Activated CD4-positive, alpha-beta T cell treated with anti-CD3 and anti-CD28 coated beads, Interleukin-2, amount 10 ng/mL, durations not matched to agents 24 days and 14 days (primary cell): ENCODE results near the gene UBR4. TPM values are rescaled to one million over a fixed set of nuclear protein-coding genes. Genes with fewer than 3 reads are reported as not detected.

Experiments
- DNase-seq: peaks from one replicate; pipeline ENCODE4 v3.0.0; 2022
- H3K27ac Mint-ChIP-seq: one replicate; pipeline ENCODE4 v1.8.0; 2022; ENCODE audit warnings: mild to moderate bottlenecking, mixed read lengths
- H3K27me3 Mint-ChIP-seq: one replicate; pipeline ENCODE4 v1.8.0; 2022; ENCODE audit warnings: mixed read lengths
- H3K36me3 Mint-ChIP-seq: one replicate; pipeline ENCODE4 v1.8.0; 2022; ENCODE audit warnings: low read depth, mild to moderate bottlenecking, mixed read lengths
- H3K4me1 Mint-ChIP-seq: one replicate; pipeline ENCODE4 v1.8.0; 2021; ENCODE audit warnings: mixed read lengths
- H3K4me3 Mint-ChIP-seq: one replicate; pipeline ENCODE4 v1.8.0; 2022; ENCODE audit warnings: mild to moderate bottlenecking, moderate library complexity, mixed read lengths
- H3K9me3 Mint-ChIP-seq: one replicate; pipeline ENCODE4 v1.8.0; 2021; ENCODE audit warnings: mixed read lengths
- intact Hi-C: fragments of 100-400 bp; cut with micrococcal nuclease; formaldehyde crosslinking; loops from one replicate; pipeline ENCODE4 v1.15.1; 2023
- total RNA-seq: library from RNA; stranded (reverse); gene quantifications from 2 replicates; pipeline ENCODE4 v1.2.3, GENCODE V29; 2022

The UBR4 gene
- total RNA-seq, 1 donor from 2014 or later = 162 TPM

DNA sequence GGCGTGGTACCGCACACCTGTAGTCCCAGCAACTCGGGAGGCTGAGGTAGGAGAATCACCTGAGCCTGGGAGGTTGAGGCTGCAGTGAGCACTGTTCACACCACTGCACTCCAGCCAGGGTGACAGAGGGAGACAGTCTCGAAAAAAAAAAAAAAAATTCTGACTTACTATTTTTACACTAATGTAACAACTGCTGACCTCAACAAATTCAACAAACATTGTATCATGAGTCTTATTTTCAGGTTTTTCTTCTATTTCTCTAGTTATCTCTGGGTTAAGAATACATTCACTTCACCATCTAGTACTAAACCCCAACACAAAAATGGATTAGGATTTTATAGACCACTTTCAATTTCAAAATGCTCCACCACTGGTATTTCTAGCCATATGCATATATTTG is 72.9 kb downstream of the UBR4 start:
- Mint-ChIP-seq H3K9me3 (peaks cover 8% of the 10 kb centered on the region), H3K27ac (no peak overlapping the region), H3K27me3 (no peaks in the 10 kb centered on the region), H3K4me3 (no peak overlapping the region), H3K4me1 (no peaks in the 10 kb centered on the region), H3K36me3 (peaks cover 86% of the 10 kb centered on the region)
- no peak for DNase-seq
- intact Hi-C loops = no loop called here

DNA sequence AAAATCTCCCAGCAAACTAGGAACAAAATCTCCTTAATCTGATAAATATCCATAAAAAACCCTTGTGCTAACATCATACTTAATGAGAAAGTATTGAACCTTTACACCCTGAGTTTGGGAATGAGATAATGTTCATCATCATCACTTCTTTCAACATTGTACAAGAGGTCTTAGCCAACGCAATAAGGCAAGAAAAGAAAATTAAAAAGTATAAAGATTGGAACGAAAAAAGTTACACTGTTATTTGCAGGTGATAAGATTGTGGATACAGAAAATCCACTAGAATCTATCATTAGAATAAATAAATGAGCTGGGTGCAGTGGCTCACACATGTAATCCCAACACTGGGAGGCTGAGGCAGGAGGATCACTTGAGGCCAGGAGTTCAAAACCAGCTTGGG is 76.7 kb downstream of the UBR4 start:
- peaks cover 8% of the 10 kb centered on the region for H3K9me3 Mint-ChIP-seq
- DNase-seq = no peak
- peaks cover 87% of the 10 kb centered on the region for H3K36me3 Mint-ChIP-seq
- H3K27ac Mint-ChIP-seq = no peak overlapping the region
- no peaks in the 10 kb centered on the region for H3K27me3 Mint-ChIP-seq
- H3K4me1 Mint-ChIP-seq = peaks cover 3% of the 10 kb centered on the region
- no peak overlapping the region for H3K4me3 Mint-ChIP-seq
- intact Hi-C loops = no loop called here

DNA sequence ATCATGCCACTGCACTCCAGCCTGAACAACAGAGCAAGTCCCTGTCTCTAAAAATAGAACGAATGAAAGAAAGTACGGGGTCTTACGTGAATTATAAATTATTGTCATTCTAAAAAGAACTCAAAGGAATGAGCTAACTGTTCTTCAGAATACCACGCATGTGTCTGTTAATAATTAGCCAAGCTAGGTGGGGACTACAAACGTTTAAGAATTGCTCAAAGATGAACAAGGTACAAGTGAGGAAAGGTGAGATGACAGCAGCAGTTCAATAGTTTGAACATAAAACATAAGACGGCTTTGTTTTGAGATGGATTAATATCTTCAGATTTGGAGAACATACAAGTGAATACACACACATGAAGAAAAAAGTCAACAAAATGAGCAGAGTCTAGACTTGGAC is 79.6 kb downstream of the UBR4 start:
- DNase-seq = no peak
- H3K36me3 Mint-ChIP-seq = peaks cover 83% of the 10 kb centered on the region
- H3K27me3 Mint-ChIP-seq = no peaks in the 10 kb centered on the region
- H3K9me3 Mint-ChIP-seq = peaks cover 8% of the 10 kb centered on the region
- peaks cover 15% of the 10 kb centered on the region for H3K4me1 Mint-ChIP-seq
- H3K27ac Mint-ChIP-seq = no peak overlapping the region
- H3K4me3 Mint-ChIP-seq = no peak overlapping the region
- intact Hi-C loops = no loop called here

DNA sequence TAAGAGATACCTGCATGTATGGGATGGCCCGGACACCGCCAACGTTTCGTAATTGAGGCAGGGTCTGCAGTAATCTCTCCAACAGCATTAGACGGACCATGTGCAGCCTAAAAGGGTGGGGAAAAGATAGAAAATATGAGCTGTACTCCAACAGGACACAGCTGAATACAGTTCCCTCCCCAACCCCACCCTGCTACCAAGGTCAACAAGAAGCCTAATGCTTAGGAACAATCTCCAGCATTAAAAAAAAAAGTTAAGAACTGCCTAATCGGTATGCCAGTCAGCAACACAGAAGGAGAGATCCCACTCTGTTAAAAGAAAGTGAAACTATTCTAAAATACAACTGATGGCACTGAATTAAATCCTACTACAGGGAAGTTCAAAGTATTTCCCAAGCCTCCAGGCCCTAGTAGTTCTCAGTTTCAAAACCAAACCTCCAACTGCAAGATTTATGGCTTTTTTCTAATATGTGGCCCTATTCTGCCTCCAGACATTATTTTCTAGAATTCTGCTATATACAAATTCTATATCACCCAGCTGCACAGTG is 81.0 kb downstream of the UBR4 start:
- Mint-ChIP-seq H3K9me3 (peaks cover 3% of the 10 kb centered on the region), H3K4me3 (no peak overlapping the region), H3K36me3 (peaks cover 83% of the 10 kb centered on the region), H3K27me3 (no peaks in the 10 kb centered on the region), H3K4me1 (peaks cover 28% of the 10 kb centered on the region), H3K27ac (no peak overlapping the region)
- intact Hi-C loops = no loop called here
- DNase-seq = no peak

DNA sequence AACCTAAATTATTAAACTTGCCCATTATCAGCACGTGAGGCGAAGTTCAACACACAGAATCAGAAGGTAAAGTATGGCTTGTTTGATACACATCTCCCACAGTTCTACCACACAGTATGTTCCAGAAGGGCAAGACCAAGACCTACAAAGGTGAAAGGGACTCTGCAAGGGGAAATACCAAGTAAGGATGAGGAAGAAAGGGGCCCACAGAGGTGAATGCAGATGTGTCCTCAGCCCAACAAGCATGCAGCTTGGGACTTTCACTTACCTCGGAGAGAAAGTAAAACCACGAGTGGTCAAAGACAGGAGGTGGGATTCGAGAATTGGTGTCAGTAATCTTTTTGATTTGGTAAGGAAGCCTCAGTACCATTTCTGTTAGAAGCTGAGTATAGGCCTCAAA is 85.8 kb downstream of the UBR4 start:
- Mint-ChIP-seq H3K36me3 (peaks cover 90% of the 10 kb centered on the region), H3K27ac (peak overlapping the region; percentile 84), H3K4me3 (peak overlapping the region; percentile 58), H3K27me3 (no peaks in the 10 kb centered on the region), H3K4me1 (peaks cover 35% of the 10 kb centered on the region), H3K9me3 (no peaks in the 10 kb centered on the region)
- intact Hi-C loops = loop anchor here (5.0 kb wide), 1 partner anchor 33 kb away; no protein-coding TSS in a partner anchor
- peak; percentile 69 for DNase-seq

DNA sequence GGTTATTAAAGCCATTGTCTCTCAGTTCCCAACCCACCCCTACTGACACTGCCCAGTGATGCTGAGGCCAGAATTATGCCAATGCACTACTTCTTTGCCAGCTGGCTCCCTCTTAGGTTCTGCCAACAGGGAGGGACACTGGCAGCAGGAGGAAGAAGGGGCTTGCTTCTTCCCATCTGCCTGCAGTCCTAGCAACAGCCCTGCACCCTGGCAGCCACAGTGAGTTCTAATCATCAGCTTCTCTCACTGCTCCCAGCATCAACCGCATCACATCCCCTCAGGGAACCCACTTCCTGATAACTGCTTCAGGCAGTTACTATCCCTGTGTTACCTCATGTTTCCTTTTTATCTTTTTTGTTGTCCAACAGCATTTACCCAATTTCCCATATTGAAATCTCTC is 86.2 kb downstream of the UBR4 start:
- DNase-seq = peak; percentile 78
- Mint-ChIP-seq H3K4me1 (peaks cover 34% of the 10 kb centered on the region), H3K9me3 (no peaks in the 10 kb centered on the region), H3K27ac (peak overlapping the region; percentile 84), H3K4me3 (peak overlapping the region; percentile 58), H3K27me3 (no peaks in the 10 kb centered on the region), H3K36me3 (peaks cover 90% of the 10 kb centered on the region)
- intact Hi-C loops = loop anchor here (5.0 kb wide), 1 partner anchor 33 kb away; no protein-coding TSS in a partner anchor

DNA sequence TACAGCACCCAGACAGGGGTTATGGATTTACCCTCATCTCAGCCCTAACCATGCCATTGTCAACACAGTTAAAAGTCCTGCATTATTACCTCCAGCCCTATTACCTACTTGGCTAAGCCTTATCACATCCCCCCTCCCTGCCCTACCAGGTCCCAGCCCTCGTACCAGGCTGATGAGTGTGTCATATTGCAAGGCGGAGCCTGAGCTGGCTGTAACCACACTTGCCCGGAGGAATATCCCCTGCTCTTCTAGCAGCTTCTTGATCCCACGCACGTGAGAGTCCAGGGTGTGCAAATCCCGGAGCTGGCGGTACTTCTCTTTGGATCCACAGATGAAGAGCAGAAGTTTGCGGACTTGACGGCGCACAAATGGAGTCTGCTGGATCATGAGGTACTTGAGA is 87.4 kb downstream of the UBR4 start:
- H3K27me3 Mint-ChIP-seq = no peaks in the 10 kb centered on the region
- intact Hi-C loops = loop anchor here (5.0 kb wide), 1 partner anchor 35 kb away; no protein-coding TSS in a partner anchor
- no peaks in the 10 kb centered on the region for H3K9me3 Mint-ChIP-seq
- no peak overlapping the region for H3K4me3 Mint-ChIP-seq
- peaks cover 34% of the 10 kb centered on the region for H3K4me1 Mint-ChIP-seq
- H3K27ac Mint-ChIP-seq = no peak overlapping the region
- peaks cover 88% of the 10 kb centered on the region for H3K36me3 Mint-ChIP-seq
- DNase-seq = no peak

DNA sequence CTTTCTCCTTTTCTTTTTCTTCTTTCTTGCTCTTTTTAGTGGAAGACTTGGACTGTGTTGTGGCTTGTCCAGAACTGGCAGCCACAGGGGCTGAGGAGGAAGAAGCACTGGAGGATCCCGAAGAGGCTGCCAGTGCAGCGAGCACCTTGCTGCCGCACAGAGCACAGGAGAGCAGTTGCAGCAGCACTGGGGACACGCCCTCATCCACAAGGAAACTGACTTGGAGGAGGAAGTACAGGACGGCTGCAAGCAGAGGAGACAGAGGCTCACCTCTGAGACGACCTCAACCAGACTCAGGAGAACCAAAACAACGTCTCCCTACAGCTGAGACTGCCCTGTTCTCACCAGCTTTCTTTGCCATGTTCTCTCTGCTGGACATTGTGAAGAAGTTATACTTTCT is 88.9 kb downstream of the UBR4 start:
- Mint-ChIP-seq H3K4me1 (peaks cover 25% of the 10 kb centered on the region), H3K27ac (no peak overlapping the region), H3K4me3 (no peak overlapping the region), H3K36me3 (peaks cover 85% of the 10 kb centered on the region), H3K27me3 (no peaks in the 10 kb centered on the region), H3K9me3 (no peaks in the 10 kb centered on the region)
- intact Hi-C loops = loop anchor here (5.0 kb wide), 1 partner anchor 36 kb away; no protein-coding TSS in a partner anchor
- DNase-seq = no peak

DNA sequence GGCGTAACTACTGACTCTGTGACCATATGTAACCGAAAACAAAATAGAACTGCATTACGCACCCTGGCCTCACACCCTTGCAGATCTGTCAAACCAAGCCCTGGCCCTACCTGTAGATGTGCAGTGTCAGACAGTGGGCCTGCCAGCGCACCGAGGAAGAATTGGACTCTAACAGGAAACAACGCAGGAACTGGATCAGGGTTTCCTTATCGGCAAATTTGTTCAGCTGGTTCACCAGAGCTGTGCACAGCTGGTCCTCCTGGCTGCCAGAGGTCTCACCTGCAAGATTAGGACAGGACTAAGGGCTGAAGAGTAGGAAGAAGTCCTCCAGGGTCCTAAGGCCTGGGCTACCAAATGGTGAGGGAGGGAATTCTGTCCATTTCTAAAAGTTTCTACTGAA is 90.0 kb downstream of the UBR4 start:
- Mint-ChIP-seq H3K27me3 (no peaks in the 10 kb centered on the region), H3K4me1 (peaks cover 20% of the 10 kb centered on the region), H3K9me3 (no peaks in the 10 kb centered on the region), H3K27ac (peak overlapping the region; percentile 36), H3K4me3 (no peak overlapping the region), H3K36me3 (peaks cover 84% of the 10 kb centered on the region)
- intact Hi-C loops = loop anchor here (5.0 kb wide), 1 partner anchor 37 kb away; no protein-coding TSS in a partner anchor
- no peak for DNase-seq

DNA sequence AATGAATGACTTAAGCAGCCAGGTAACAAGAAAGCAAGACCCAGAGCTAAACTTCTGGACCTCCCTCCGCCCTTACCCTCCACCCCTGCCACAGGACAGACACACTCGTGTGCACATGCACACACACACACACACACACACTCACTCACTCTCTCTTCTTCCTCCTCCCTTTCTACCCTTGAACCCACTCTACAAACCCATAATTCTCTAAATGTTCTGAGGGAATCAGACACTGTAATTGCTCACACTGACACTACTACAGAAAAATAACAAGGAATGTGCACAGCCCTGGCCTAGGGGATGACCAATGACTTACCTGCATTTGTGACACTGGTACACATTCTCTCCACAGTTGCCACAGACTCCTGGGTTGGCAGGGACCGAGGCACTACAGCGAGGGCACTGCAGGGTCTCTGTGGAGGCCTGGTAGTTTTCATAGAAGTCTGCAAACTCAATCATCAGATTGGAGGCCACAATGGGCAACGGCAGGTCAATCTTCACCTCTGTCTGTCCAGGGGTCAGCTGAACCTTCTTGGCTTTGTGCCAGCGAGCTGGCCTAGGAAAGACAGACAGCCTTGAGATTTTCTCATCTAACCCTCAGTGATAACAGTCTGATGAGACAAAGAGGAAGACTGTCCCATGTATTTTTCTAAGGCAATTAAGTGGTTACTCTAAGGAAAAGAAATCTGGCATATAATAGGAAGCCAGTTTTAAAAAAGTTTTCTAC is 94.8 kb downstream of the UBR4 start:
- DNase-seq = no peak
- Mint-ChIP-seq H3K27me3 (no peaks in the 10 kb centered on the region), H3K4me3 (no peak overlapping the region), H3K4me1 (peaks cover 2% of the 10 kb centered on the region), H3K9me3 (no peaks in the 10 kb centered on the region), H3K27ac (no peak overlapping the region), H3K36me3 (peaks cover 83% of the 10 kb centered on the region)
- intact Hi-C loops = no loop called here

DNA sequence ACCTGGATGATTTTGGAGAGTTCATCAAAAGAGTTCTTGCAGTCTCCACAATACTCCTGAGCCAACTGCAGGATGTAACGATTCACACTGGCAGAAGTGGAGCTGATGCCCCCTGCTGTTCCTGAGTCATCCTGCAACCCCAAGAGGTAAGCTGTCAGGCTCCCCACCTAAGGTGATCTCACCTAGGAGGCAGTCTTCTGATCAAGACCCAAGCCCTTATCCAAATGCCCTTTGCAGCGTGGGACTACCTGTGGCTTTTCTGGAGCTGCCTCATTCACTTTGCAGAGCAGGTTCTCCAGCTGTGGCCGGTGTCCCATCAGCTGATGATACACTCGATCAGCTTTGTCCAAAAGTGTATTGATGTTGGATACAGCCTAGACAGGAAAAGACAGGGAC is 96.4 kb downstream of the UBR4 start:
- Mint-ChIP-seq H3K36me3 (peaks cover 81% of the 10 kb centered on the region), H3K27me3 (no peaks in the 10 kb centered on the region), H3K4me1 (no peaks in the 10 kb centered on the region), H3K27ac (no peak overlapping the region), H3K9me3 (no peaks in the 10 kb centered on the region), H3K4me3 (no peak overlapping the region)
- DNase-seq = peak; percentile 84
- intact Hi-C loops = loop anchor here (5.0 kb wide), 1 partner anchor 129 kb away; no protein-coding TSS in a partner anchor

DNA sequence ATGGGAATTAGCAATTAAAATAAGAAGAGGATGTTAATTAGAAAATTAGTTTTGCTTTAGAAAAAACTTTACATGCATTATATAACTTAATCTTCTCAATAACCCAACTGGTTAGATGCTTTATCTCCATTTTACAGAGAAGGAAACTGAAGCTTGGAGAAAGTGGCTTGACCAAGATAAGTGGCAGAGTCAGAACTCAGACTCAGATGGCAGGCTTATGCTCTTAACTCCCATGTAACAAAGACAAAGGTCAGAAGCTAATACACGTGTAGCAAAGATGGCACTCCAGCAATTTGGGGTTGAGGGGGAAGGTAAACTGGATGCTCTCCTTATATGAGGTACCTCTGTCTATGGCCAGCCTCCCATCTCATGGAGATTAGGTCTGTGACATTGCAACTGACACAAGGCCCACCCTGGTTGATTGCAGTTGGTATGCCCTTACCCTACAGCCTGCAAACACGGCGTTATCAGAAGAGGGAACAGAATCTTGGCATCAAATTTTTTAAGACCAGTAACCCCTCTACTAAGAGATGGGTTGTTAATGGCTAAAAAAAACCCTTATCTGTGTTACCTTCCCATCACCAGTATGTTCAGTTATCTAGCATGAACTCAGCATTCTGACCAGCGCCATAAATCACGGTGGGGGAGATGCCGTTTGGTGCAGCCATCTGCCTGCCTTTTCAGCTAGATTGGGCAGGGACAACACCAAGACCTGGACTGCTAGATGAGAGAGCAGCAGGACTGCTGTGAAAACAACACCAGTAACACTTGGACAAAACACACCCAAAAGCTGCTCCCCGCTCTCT is 97.0 kb downstream of the UBR4 start:
- Mint-ChIP-seq H3K4me1 (no peaks in the 10 kb centered on the region), H3K27ac (no peak overlapping the region), H3K9me3 (no peaks in the 10 kb centered on the region), H3K27me3 (no peaks in the 10 kb centered on the region), H3K4me3 (no peak overlapping the region), H3K36me3 (peaks cover 83% of the 10 kb centered on the region)
- no peak for DNase-seq
- intact Hi-C loops = loop anchor here (5.0 kb wide), 1 partner anchor 129 kb away; no protein-coding TSS in a partner anchor

DNA sequence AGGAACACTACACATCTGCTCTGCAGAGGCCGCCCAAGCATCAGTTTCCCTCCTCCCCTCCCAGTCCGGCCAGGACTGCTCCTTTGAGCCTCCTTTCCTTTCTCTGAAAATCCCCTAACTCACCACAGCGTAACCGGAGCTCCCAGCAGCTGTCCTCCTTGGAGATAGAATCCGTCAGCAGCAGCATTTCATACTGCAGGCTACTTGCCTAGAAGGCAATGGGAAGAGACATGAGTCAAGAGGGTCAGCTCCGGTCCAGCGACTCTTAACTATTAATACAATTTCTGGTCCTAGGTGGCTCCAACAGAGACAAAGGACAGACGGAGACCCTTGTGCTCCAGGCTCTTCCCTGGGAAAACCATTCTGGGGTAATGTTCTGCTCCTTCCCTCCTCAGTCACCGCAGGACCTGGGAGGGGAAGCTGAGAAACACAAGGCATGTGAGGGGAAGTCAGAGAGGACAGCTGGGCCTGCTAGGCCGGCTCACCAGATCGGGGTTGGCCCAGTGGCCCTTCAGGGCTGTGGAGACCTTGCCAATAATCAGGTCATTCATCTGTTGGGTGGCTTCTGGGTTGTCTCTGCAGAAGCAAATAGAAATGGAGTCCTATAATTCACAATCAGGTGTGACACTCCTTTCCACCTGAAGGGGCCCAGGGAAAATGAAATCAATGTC is 99.7 kb downstream of the UBR4 start:
- no peak overlapping the region for H3K4me3 Mint-ChIP-seq
- no peaks in the 10 kb centered on the region for H3K27me3 Mint-ChIP-seq
- peaks cover 89% of the 10 kb centered on the region for H3K36me3 Mint-ChIP-seq
- no peak for DNase-seq
- no peaks in the 10 kb centered on the region for H3K9me3 Mint-ChIP-seq
- intact Hi-C loops = loop anchor here (5.0 kb wide), 1 partner anchor 132 kb away; no protein-coding TSS in a partner anchor
- no peak overlapping the region for H3K27ac Mint-ChIP-seq
- H3K4me1 Mint-ChIP-seq = no peaks in the 10 kb centered on the region
